ENCODE results near the gene DIPK1C.
A peak's percentile ranks its signal among the peaks of the same experiment; 100 is the strongest.

The DIPK1C gene

DNA sequence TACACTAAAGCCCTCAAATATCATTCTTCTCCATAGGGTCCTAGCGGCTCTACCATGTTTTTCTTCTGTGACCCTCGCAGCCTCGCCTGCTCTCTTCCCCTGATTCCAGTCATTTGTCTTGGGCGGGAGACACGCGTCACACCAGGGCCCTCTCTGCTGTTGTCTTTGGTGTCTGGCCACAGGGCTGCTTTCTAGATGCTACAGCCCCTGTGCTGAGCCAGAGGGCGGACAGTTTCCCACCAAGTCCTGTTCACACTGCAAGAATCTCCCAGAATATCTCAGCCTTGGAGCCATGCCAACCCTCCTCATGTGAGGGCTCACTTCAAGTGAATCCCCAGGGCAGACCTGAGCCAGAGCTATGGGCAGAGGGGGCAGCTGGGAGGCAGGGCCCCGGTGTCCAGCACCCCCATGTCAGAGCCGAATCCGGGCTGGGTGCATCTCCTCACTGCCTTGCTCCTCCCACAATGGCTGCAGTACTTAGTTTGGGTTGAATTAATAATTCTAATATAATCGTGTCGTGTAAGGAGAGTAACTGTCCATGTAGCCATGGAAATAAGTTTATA lies 42.1 kb downstream of the DIPK1C start:
- DNase-seq = no peak

- no peak for DNase-seq
These were observed 43.3 kb downstream of the DIPK1C start for GRCh38 chr18:74413836-74414235.

DNA sequence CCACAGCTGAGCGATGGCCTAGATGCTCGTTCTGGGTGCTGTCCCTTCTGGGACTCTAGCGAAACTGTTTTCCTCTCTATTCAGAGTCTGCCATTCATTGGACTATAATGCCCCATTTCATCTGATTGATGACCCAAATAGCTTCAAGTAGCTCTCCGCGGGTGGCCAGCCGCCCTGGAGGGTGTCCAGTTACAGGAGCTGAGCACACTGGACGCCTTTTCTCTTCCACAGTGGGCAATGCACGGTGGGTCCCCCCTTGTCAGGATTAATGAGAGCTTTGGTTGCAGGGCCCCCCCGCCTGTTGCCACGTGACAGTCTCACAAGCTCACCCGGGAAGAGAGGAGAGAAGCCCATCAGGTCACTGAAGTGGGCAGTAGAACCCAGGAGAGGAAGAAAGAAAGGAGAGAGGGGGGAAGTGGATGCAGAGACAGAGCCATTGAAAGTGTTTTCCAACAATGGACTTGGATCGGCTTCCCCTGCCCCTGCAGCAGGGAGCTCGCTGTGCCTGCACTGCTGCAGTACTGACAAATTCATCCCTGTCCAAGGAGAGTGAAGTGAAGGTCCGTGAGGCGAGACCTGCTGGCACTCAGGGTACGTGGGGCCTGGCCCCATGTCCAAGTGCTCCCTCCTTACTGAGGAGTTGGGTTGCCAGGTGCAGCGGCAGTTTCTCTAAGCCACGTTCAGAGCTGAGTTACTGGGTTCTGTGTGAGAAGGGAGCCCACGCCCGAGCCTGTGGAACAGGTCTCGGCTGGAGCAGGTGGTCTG lies 44.8 kb downstream of the DIPK1C start:
- no peak for DNase-seq

GRCh38 chr18:74411475-74411874 lies 45.6 kb downstream of the DIPK1C start:
- DNase-seq = peak in 1 of 2 donors; percentile 7

DNA sequence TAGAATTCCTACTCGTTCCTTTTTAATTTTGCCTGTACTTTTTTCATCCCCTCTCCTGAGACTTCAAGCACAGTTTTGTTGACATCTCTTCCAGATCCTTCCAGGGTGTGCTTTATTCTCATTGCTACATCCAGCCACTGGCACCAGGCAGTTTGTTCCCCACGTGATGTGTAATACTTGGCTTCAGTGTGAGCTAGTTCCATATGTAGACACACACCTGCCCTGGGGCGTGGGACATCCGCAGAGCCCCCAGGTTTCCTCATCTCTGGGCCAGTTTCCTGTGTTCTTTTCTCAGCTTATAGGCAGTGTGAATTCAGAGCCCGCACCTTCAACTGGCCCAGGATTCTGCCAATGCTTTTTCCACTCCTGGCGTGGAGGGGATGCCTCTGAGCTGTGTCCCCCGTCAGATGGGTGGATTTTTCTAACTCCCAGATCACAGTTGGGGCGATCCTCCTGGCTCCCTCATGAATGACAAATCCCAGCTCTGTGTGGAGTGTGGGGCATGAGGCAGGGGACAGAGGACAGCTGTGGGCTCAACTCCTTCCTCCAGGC lies 46.6 kb downstream of the DIPK1C start:
- no peak for DNase-seq

DNA sequence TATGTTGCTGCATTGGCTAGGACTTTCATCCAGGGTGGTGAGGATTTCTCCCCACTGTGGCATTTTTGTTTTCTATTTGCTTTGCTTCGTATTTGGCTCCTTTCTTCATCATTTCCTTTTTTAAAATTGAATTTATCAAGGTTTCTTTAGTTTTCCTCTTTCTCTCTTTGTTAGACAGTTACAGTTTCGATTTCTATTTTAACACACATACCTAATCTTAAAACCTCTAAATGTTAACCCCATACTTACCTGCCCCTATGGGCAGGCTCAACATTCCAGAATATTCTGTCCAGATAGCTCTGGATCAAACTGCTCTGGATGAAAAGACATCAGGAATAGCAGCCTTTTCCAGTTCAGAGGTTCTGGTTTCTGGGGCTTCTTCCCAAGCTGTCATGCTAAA lies 49.2 kb downstream of the DIPK1C start:
- no peak for DNase-seq

DNA sequence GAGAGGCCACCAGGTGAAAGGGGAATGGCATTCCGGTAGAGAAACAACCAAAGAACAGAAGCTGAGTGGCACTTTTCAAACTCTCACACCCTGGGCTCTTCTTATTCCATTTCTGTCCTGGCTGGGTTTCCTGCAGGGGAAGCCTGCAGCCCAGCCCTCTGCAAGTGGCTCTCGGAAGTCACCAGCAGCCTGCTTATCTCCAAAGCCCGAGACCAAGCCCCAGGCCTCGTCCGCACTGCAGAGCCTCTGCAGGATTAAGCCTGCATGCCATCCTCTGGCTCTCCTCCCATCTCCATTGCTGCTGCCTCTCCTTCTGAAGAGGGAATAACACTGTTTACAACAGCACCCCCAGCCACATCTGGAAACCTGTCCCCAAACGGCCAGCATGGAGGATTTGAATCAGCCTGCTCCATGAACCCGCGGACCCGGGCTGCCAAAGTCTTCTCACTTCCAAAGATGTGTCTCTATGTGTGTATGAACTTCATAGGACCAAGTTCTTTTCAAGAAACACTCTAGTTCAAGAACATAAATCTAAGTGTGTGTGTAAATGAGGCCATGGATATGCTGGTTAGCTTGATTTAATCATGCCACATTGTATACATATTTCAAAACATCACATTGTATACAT lies 54.2 kb downstream of the DIPK1C start:
- no peak for DNase-seq

- no peak for DNase-seq
These were observed 56.3 kb downstream of the DIPK1C start for GRCh38 chr18:74400813-74401212.

DNA sequence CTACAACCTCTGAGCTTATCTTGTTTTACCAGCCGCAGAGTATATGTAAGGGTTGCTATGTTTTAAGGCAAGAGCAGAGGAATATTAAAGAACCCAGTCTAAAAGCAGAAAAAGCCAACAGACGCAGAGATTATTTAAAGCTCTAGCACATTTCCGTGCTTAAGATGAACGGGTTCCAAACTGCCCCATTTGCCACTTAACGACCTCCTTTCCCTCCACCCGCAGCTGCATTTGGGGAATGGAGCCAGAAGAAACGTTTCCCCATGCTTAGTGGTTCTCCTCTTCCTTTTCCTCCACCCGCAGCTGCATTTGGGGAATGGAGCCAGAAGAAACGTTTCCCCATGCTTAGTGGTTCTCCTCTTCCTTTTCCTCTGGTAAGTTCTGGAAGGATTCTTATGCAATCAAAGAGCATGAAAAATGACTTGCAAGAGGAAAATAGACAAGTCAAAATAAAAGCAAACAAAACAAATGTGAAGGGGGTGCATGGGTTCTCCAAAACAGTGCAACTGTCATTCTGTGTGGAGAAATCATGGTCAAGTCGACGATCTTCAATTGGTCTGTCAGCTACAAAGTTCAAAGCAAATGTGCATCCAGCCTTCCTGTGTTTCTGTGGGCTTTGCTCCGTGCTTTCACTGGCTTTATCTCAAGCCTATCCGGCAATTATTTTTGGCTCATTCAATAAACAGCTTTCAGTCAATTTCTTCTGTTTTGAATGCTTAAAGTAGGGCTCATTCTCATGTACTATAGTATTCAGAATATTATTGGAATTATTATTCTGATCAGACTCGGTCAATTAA lies 57.8 kb downstream of the DIPK1C start:
- DNase-seq = no peak

DNA sequence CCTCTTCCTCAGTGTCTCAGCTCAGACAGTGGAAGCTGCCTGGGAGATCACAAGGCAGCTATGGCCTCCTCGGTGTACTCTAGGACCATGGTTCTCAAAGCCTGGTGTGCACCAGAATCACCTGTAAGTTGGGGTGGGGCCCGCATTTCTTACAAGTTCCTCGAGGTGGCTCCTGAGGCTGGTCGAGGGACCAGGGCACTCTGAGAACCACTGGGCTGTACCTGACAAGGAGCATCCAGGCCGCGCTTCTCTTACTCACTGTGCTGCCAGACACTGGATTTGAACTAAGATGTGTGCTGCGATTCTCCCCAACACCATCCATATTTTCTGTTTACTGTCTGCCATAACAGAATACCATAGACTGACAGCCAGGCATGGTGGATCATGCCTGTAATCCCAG lies 59.5 kb downstream of the DIPK1C start:
- DNase-seq = no peak

- DNase-seq = no peak
These were observed 60.6 kb downstream of the DIPK1C start for GRCh38 chr18:74396171-74397169.

DNA sequence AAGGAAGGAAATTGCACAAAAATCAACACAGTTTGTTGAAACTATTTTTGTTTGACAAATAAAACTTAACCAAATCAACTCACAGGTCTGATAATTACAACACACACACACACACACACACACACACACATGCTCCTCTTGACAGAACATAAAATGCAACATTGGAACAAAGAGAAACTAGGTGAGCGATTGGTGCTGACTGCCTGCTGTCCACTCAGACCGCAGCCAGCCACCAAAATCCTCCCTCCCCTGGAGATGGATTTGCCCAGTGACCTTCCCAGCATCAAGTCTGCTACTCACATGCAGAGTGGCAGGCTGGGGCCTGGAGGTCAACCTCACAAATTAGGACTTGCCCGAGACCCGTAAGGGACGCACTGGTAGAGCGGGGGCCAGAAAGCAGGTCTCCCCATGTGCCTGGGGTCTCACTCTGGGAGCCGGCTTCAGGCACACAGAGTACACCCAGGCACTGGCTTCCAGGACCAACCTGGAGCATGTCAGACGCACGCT lies 61.4 kb downstream of the DIPK1C start:
- no peak for DNase-seq

GRCh38 chr18:74395006-74395405 lies 62.1 kb downstream of the DIPK1C start:
- no peak for DNase-seq

- no peak for DNase-seq
These were observed 64.8 kb downstream of the DIPK1C start for GRCh38 chr18:74392323-74392722.

GRCh38 chr18:74390900-74391299 lies 66.2 kb downstream of the DIPK1C start:
- DNase-seq = no peak

DNA sequence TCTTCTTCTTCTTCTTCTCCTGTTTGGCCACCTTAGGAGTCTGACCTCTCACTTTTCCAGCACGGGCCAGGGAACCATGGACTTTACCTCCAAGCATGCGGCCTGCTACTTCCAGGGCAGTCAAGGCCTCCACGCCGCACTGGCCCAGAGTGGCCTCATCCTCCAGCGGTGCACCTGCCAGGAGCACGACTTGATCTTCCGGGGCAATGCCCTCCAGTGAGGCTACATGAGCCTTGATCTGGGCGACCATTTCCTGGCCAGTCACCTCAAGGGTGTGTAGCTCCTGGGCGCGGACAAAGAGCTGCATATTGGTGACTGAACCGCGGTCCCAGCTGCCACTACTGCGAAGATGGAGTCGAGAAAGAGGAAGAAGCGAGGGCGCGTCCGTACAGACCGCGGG lies 67.1 kb downstream of the DIPK1C start:
- no peak for DNase-seq

- no peak for DNase-seq
These were observed 67.8 kb downstream of the DIPK1C start for GRCh38 chr18:74389171-74389927.

DNA sequence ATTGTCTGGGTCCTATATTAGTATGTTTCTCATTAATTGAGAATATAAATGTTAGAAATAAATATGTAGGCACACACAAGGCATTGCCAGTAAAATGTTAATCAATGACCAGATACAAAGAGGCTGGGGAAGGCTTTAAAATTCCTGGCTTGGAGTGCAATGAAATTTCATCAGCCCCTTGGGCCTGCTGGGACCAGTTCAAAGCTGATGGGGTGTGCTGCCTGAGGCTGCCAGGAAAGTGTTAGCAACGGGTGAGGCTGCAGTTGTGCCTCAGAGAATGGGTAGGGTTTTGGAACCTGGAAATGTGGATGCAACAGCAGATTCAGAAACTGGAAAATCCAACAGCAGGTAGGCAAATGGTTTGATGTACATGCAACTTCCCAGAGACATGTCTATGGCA lies 68.9 kb downstream of the DIPK1C start:
- DNase-seq = no peak

GRCh38 chr18:74387383-74387782 lies 69.7 kb downstream of the DIPK1C start:
- no peak for DNase-seq
